ENCODE measurements around the gene PTOV1.

PTOV1 gene

GRCh38 chr19:49887665-49888509 is 36.9 kb downstream of the PTOV1 start:
- TF ChIP-seq GATA2 (IDR thresholded peaks at IDR 0.05; ENCODE audit: low read depth, low read length) (no peak), GATA3 (IDR thresholded peaks at IDR 0.05; ENCODE audit: low read depth, low read length) (no peak)

- TF ChIP-seq GATA3 (IDR thresholded peaks at IDR 0.05; ENCODE audit: low read depth, low read length), result no peak
- TF ChIP-seq GATA2 (IDR thresholded peaks at IDR 0.05; ENCODE audit: low read depth, low read length), result no peak
Observed at GRCh38 chr19:49888510-49888824, 37.5 kb downstream of the PTOV1 start.

- no peak for TF ChIP-seq GATA2 (IDR thresholded peaks at IDR 0.05; ENCODE audit: low read depth, low read length)
- TF ChIP-seq GATA3 (IDR thresholded peaks at IDR 0.05; ENCODE audit: low read depth, low read length), result no peak
Observed at GRCh38 chr19:49889038-49889686, 38.2 kb downstream of the PTOV1 start.

- TF ChIP-seq GATA2 (IDR thresholded peaks at IDR 0.05; ENCODE audit: low read depth, low read length), result no peak
- no peak for TF ChIP-seq GATA3 (IDR thresholded peaks at IDR 0.05; ENCODE audit: low read depth, low read length)
Observed at GRCh38 chr19:49889687-49890348, 38.9 kb downstream of the PTOV1 start.

- no peak for TF ChIP-seq GATA3 (IDR thresholded peaks at IDR 0.05; ENCODE audit: low read depth, low read length)
- no peak for TF ChIP-seq GATA2 (IDR thresholded peaks at IDR 0.05; ENCODE audit: low read depth, low read length)
Observed at GRCh38 chr19:49890349-49891311, 39.7 kb downstream of the PTOV1 start.

GRCh38 chr19:49891393-49891792 is 40.4 kb downstream of the PTOV1 start:
- TF ChIP-seq GATA2 (IDR thresholded peaks at IDR 0.05; ENCODE audit: low read depth, low read length) (no peak), GATA3 (IDR thresholded peaks at IDR 0.05; ENCODE audit: low read depth, low read length) (no peak)

- no peak for TF ChIP-seq GATA3 (IDR thresholded peaks at IDR 0.05; ENCODE audit: low read depth, low read length)
- TF ChIP-seq GATA2 (IDR thresholded peaks at IDR 0.05; ENCODE audit: low read depth, low read length), result no peak
Observed at GRCh38 chr19:49892716-49893115, 41.8 kb downstream of the PTOV1 start.

GRCh38 chr19:49894011-49894664 is 43.2 kb downstream of the PTOV1 start:
- TF ChIP-seq GATA3 (IDR thresholded peaks at IDR 0.05; ENCODE audit: low read depth, low read length) (no peak), GATA2 (IDR thresholded peaks at IDR 0.05; ENCODE audit: low read depth, low read length) (no peak)

GRCh38 chr19:49894879-49895565 is 44.1 kb downstream of the PTOV1 start:
- TF ChIP-seq GATA2 (IDR thresholded peaks at IDR 0.05; ENCODE audit: low read depth, low read length) (no peak), GATA3 (IDR thresholded peaks at IDR 0.05; ENCODE audit: low read depth, low read length) (no peak)

GRCh38 chr19:49895566-49896297 is 44.8 kb downstream of the PTOV1 start:
- TF ChIP-seq GATA3 (IDR thresholded peaks at IDR 0.05; ENCODE audit: low read depth, low read length) (no peak), GATA2 (IDR thresholded peaks at IDR 0.05; ENCODE audit: low read depth, low read length) (no peak)

- no peak for TF ChIP-seq GATA3 (IDR thresholded peaks at IDR 0.05; ENCODE audit: low read depth, low read length)
- no peak for TF ChIP-seq GATA2 (IDR thresholded peaks at IDR 0.05; ENCODE audit: low read depth, low read length)
Observed at GRCh38 chr19:49896863-49897621, 46.1 kb downstream of the PTOV1 start, which contains the start of gene IL4I1. TSS of gene IL4I1 (minus strand) at chr19:49896887. CDS start at chr19:49896160, 727 bp downstream.

Measured in SH-SY5Y (cell line).